ENCODE measurements around the gene KRTAP4-6.
"Not testable (repeated sequence)": the region's sequence is repeated elsewhere in the genome, so short reads cannot be mapped to it uniquely, and the experiment has no call there.

The KRTAP4-6 gene

GRCh38 chr17:41140360-41141131 lies at the start of gene KRTAP4-6:
Gene KRTAP4-6 (minus strand): TSS chr17:41140544. CDS start chr17:41140487, 57 bp downstream.
- no peak for TF ChIP-seq CTCF (IDR thresholded peaks at IDR 0.05; ENCODE audit: insufficient read depth, low read length, missing control alignments)
- CTCF ChIA-PET = interaction anchor here (0.8 to 1.4 kb wide), 4 partner anchors 16 to 508 kb away, joined by 3 to 4 read pairs (median 3); no protein-coding TSS in a partner anchor
- POLR2A ChIA-PET = interaction anchor here (1.0 kb wide), 1 partner anchor 230 kb away, joined by 3 read pairs; no protein-coding TSS in a partner anchor
- H3K4me3 ChIP-seq (ENCODE audit: low read depth, low read length) = no peak within 1 kb of the TSS
- peak; percentile 71 for DNase-seq (ENCODE audit: low read depth, low spot score)

GRCh38 chr17:41189837-41190318 lies 49.5 kb upstream of the KRTAP4-6 start, which contains the start of gene KRTAP9-1:
Gene KRTAP9-1 (plus strand): TSS chr17:41189887. CDS start chr17:41189887, 0 bp downstream.
- H3K4me3 ChIP-seq (ENCODE audit: low read depth, low read length); POLR2A ChIA-PET; DNase-seq (ENCODE audit: low read depth, low spot score); CTCF ChIA-PET: not testable (repeated sequence)

- TF ChIP-seq CTCF (IDR thresholded peaks at IDR 0.05; ENCODE audit: insufficient read depth, low read length, missing control alignments) = no peak
- CTCF ChIA-PET = interaction anchor here (1.5 kb wide), 1 partner anchor 9 kb away, joined by 5 read pairs; the partner anchor contains the start of gene KRTAP4-2
- no peak overlapping the region for H3K4me3 ChIP-seq (ENCODE audit: low read depth, low read length)
- POLR2A ChIA-PET = no interaction called here
- DNase-seq (ENCODE audit: low read depth, low spot score) = no peak
Observed at GRCh38 chr17:41186872-41187271, 46.5 kb upstream of the KRTAP4-6 start.

- DNase-seq (ENCODE audit: low read depth, low spot score) = no peak
- TF ChIP-seq CTCF (IDR thresholded peaks at IDR 0.05; ENCODE audit: insufficient read depth, low read length, missing control alignments) = no peak
- H3K4me3 ChIP-seq (ENCODE audit: low read depth, low read length) = no peak overlapping the region
- CTCF ChIA-PET = interaction anchor here (1.4 kb wide), 1 partner anchor 25 kb away, joined by 4 read pairs; no protein-coding TSS in a partner anchor
- POLR2A ChIA-PET = no interaction called here
Observed at GRCh38 chr17:41185001-41185400, 44.7 kb upstream of the KRTAP4-6 start.

- no peak for DNase-seq (ENCODE audit: low read depth, low spot score)
- TF ChIP-seq CTCF (IDR thresholded peaks at IDR 0.05; ENCODE audit: insufficient read depth, low read length, missing control alignments) = no peak
- ChIA-PET POLR2A (no interaction called here), CTCF (interaction anchor here (1.4 kb wide), 1 partner anchor 25 kb away, joined by 4 read pairs; no protein-coding TSS in a partner anchor)
- H3K4me3 ChIP-seq (ENCODE audit: low read depth, low read length) = no peak within 1 kb of the TSS
Observed at GRCh38 chr17:41184480-41184961, 44.2 kb upstream of the KRTAP4-6 start, which contains the start of gene KRTAP4-1. Gene KRTAP4-1 (minus strand): TSS chr17:41184911. CDS start chr17:41184854, 57 bp downstream.

GRCh38 chr17:41178843-41179616 lies 38.7 kb upstream of the KRTAP4-6 start:
- no peak for TF ChIP-seq CTCF (IDR thresholded peaks at IDR 0.05; ENCODE audit: insufficient read depth, low read length, missing control alignments)
- no peak for DNase-seq (ENCODE audit: low read depth, low spot score)
- POLR2A ChIA-PET = interaction anchor here (0.9 kb wide), 1 partner anchor 17 kb away, joined by 3 read pairs; no protein-coding TSS in a partner anchor
- no peak overlapping the region for H3K4me3 ChIP-seq (ENCODE audit: low read depth, low read length)
- CTCF ChIA-PET = interaction anchor here (1.8 kb wide), 1 partner anchor 8 kb away, joined by 5 read pairs; no protein-coding TSS in a partner anchor

Data from AG04449 (cell line).